HG03565 (cell line): ENCODE results near the gene HMGA1.

Experiments used
- ATAC-seq: cut with Tn5 transposase; IDR thresholded peaks from one replicate; pipeline ENCODE4 v1.9.1; 2021; ENCODE audit warnings: mild to moderate bottlenecking, moderate library complexity; ENCODE audit not compliant: unreplicated experiment

Gene HMGA1

DNA sequence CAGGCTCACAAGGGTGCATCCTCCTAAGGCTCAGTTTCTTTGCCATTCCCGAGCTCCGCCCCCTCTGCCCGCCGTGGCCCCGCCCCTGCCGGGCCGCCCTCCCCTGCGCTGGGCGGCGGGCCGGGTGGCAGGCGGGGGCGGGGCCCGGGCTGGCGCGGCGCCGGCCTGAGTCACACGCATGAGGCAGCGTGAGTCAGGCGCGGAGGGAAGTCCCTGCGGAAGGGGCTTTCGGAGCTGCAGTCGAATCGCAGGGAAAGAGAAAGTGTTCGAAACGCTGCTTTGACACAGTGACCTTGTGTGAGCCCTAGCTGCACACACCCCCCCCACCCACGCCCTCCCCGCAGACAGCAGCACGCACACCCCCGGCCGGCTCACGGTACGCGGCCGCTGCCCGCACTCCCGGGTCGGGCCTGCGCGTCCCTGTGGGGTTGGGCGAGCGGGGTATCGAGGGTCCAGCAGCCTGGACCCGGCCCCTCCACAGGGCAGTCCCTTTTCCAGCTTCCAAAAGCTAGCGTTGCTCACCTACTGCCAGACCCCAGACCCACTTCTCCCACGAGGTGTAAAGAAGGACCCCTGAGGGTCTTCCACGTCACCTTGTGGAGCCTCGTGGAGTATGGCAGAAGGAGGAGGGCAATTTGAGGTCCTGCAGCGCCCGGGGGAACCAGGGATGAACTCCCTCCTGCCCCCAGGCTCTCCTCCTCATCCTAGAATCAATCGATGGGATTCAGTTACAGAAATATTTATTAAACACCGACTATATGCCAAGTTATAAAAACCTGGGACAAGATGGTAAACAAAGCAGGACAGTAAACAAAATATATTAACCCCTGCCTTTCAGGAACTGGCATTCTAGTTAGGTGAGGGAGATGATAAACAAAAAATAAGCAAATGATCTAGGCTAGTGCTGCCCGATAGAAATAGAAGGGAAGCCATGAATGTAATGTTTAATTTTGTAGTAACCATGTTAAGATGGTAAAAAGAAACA, 12.4 kb upstream of the HMGA1 start:
- peak; percentile 90 for ATAC-seq

DNA sequence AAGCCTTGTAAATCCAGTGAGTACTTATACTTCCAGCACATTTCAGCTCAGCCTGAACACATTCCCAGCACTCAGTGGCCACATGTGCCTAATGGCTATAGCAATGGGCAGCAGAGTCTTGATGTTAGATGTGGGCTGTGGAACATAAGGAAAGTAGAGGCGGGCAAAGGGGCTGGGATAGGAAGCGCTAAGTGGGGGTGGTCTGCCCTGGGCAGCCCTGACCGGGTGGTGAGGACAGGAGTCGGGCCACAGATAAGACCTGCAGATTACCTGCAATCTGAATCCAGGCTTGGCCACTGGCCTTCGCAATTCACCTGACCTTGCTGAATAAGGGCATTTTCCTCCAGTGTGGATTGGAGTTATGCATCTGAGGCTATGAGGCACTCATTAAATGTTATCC, 11.1 kb upstream of the HMGA1 start:
- ATAC-seq, result no peak

DNA sequence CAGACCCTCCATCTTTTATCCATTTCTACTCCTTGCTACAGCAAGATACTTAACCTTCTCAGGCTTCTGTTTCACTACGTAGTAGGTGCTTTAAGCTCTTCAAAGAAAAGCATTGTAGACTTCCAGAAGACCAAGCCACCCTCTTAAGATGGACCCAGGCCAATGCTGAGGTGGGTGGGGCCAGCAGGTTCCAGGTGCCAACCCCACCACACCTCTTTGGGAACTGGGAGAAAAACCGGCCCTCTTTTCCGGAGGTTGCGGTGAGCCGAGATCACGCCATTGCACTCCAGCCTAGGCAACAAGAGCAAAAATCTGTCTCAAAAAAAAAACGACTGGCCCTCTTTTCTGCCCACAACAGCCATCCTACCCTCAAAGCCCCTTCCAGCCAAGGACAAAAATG, 10.6 kb upstream of the HMGA1 start:
- ATAC-seq, result no peak

DNA sequence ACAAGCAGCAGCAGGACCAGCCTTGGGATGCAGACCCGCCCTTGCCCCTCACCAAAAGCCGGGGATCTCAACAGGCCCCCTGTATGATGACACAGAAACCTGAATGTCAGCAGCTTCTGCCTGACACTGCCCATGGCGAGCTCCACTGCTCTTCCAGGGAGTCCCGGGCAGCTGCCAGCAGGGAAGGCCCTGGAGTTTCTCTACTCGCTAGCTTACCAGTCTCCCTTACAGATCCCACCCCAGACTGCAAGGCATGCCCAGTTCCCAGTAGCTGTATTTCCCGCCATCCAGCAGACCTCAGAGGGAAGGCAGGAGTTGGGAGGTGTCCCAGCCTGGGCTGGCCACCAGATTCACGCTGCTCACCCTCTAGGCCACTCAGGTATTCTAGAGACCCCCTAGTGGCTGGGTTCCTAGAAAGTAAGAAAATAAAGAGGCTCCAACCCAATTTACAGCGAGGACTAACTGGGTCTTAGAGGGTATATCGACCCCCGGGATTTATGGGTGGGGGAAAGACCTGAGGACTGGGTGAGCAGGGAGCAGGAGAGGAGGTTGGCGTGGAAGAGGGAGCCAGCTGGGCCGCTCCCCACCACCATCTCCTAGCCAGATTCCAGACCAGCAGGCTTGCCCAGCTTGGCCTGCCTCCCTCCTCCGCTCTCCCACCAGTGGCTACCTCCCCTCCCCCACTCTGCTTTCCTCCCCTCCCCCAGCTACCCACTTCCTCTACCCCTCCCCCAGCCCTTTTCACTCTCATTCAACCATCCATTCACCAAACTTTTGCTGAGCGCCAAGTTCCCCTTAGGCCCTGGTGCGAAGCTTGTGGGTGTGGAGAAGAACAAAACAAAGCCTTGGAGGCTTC, 9.7 kb upstream of the HMGA1 start:
- no peak for ATAC-seq

DNA sequence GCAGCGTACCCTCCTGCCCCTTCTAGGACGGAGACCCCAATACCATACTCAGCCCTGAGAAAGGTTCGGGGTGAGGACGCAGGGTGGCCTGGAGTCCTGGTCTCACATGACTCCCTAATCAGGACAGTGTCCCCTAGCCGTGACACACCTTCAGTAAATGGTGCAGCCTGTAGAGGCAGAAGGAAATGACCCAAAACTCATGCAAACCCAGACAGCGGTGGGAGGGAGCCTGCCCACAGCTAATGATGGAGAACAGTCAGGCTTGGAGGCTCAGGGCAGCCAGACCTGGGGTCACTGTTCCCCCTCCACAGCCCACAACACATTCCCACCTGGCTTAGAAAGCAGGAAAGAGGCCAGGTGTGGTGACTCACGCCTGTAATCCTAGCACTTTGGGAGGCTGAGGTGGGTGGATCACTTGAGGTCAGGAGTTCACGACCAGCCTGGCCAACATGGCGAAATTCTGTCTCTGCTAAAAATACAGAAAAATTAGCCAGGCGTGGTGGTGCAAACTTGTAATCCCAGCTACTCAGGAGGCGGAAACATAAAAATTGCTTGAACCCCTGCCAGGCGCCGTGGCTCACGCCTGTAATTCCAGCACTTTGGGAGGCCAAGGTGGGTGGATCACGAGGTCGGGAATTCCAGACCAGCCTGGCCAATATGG, 8.8 kb upstream of the HMGA1 start:
- no peak for ATAC-seq

DNA sequence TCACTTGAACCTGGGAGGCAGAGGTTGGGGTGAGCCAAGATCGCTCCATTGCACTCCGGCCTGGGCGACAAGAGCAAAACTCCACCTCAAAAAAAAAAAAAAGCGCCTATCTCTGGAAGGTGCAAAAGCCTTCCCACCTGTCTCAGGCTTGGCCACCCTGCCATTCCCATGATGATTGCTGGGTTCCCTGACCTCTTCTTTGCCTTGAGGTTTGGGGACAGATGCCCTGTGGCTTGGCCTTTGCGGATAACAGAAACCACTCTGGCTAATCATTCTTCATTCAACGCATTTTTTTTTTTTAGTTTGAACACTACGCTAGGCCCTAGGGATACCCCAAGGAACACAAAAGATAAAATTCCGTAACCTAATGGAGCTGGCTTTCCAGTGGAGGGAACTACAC, 6.8 kb upstream of the HMGA1 start:
- ATAC-seq, result no peak

DNA sequence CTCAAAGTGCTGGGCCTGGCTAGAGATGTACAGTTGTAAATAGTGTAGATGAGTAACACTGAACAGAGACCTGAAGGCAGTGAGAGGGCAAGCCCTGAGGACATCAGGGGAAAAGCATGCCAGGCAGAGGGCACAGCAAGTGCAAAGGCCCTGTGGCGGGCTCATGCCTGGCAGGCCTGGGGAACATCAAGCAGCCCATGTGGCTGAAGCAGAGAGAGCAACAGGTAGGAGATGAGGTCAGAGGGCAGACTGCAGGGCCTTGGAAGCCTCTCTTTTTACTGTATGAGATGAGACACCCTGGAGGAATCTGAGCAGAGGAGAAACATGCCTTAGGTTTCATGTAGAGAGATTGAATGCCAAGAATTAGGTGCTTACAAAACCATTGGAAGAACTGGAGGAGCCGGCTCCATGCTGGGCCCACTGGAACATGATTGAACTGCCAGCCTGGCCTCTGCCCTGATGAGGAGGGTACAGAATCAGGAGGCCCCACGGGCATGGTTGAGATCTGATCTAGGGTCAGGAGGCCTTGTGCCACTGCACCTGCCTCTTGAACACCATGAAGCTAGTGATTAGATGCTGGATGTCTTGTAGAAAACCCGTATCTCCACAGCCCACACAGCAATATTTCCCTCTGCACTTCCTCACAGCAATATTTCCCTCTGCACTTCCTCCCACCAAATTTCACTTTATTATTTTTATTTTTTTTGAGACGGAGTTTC, 5.9 kb upstream of the HMGA1 start:
- ATAC-seq, result no peak

DNA sequence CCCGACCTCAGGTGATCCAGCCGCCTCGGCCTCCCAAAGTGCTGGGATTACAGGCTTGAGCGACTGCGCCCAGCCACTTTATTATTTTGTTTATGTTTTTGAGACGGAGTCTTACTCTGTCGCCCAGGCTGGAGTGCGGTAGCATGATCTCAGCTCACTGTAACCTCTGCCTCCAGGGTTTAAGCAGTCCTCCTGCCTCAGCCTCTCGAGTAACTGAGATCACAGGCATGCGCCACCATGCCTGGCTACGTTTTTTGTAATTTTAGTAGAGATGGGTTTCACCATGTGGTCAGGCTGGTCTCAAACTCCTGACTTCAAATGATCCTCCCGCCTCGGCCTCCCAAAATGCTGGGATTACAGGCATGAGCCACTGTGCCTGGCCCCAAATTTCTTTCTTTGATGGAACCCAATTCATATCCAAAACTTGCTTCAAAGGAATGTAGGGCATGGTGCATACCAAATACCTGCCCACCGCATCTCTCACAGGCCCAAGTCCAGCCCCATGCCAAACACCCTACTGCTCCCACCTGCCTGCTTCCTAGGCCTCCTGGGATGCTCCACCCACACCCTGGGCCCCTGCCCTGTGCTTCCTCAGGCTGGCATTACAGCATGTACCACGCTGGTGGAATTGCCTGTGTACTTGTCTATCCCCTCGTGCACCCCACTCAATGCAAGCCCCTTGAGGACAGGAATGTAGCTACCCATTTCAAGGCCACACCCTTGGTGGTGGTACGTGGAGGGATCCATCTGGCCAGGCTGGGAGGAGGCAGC, 4.9 kb upstream of the HMGA1 start:
- no peak for ATAC-seq

DNA sequence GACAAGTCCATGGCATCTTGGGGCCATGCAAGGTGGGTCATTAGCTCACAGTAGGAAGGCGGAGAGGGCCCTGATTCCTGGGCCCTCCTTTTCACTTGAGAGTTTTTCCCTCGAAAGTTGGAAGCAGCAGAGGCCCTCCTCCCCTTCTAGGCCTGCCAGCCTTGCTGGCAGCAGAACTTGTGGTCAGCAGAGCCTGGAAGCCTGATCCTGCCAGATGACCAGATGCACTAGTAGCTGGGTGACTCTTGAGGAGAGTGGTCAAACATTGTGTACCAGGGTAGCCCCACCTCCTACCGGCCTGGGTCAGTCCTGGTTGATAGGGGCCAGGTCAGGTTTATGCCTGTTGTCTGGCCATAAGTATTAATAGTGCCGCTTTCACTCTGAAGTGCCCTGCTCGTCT, 3.8 kb upstream of the HMGA1 start:
- no peak for ATAC-seq

DNA sequence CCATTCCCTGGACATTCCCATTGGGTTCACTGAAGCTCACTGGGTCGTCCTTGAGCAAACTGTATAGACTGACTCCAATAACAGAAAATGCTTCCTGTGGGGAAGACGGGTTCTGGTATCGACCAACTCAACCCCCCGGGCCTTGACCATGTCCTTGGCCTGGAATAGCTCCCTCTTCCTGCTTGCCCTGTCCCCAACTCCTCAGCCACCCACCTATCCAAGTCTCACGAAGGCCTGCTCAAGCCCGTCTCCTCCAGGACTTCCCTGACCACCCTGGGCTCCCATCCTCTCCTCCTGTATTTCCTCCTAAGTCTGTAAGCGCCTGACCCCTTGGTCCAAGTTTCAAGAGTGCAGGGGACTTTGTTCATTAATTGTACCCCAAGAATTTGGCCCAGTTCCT, 2.8 kb upstream of the HMGA1 start:
- no peak for ATAC-seq

DNA sequence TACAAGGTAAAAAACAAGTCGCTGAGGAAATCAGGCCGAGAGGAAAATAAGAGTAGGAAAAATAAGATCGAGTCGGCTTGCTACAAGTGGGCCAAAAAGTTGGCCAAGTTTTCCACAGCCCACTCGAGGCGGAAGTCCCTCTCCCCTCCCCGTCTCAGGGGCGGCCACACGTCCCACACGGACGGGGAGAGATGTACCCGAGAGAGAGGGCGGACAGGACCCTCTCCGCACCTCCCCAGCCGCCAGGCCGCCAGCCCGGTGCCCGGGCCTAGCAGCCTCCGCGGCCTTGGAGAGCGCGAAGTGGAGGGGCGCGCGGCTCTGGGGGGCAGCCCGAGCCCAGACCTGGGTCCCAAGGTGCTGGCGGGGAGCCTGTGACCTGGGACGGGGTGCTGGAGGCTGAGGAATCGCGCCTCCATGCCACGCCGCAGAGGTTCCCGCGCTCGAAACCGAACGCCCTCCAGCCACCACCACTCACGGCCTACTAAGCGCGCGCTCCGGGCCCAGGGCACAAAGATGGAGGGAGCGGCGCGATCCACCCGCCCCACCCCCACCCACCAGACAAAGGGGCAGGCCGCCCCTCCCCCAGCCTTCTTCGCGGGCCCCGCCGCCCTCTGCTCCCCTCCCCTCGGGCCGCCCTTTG, 1.9 kb upstream of the HMGA1 start:
- ATAC-seq, result no peak

DNA sequence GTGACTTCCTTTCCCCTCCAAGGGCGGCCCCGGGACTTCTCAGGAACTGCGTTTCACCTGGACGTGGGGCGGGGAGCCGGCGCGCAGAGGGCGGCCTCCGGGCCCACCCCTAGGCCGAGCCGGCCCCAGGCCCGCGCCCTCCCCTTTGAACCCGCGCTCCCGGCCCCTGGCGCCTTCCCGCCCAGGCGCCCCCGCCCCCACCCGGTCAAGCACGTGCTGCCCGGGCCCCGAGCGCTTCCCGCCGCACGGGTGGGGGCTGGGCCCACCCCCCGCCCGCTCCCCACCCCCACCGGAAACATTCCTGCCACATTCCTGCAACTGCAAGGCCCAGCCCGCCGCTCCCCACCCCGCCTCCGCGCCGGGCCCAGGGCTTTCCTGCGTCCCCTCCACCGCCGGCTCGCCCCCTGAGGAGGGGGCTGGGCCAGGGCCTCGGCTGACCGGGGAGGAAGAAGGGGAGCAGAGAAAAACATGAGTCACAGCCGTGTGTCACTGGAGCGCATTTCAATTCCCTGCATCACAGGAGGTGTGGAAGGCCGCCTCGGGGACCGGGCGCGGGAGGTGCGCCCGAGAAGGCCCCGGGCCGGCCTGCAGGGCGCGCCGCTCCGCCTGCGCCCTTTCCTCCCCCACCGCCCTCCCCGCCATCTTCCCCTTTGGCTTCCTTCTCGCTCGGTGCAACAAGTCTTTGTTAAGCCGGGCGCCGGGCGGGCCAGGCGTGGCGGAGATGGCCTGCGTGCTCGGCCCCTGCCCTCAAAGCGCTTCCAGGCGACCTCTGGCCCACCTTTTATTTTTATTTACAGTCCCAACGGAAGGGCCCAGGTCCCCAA, 1.2 kb upstream of the HMGA1 start:
- ATAC-seq, result no peak

DNA sequence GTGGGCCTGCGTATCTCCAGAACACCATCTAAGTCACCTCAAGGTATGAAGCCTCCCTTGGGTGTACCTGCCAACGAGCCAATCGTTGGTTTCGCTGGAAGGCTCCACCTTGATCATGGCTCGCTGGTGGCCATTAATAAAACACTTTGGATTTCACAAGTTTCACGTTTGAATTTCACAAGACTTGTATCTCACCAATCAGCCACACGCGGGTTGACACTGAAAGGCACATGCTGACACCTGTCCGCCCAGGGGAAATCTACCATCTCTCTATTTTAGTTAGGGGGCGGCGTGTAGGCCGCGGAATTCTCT, 586 bp upstream of the HMGA1 start:
- ATAC-seq, result no peak

DNA sequence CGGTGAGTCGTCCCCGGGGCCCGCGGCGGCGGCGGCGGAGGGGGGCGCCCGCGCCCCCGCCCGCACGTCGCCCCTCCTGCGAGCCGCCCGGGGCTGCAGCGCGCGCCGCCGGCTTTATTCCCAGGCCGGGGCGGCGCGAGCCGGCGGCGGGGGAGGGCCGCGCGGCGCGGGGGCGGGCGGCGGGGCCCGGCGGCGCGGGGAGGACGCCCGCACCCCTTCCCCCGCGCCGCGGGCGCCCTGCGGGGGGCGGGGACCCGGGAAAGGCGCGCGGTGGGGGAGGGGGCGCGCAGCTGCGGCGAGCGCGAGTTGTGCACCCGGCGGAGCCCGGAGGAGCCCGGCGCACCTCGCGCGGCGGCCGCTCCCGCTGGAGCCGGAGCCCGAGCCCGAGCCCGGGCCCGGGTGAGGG, 646 bp downstream of the HMGA1 start:
- peak; percentile 1 for ATAC-seq

DNA sequence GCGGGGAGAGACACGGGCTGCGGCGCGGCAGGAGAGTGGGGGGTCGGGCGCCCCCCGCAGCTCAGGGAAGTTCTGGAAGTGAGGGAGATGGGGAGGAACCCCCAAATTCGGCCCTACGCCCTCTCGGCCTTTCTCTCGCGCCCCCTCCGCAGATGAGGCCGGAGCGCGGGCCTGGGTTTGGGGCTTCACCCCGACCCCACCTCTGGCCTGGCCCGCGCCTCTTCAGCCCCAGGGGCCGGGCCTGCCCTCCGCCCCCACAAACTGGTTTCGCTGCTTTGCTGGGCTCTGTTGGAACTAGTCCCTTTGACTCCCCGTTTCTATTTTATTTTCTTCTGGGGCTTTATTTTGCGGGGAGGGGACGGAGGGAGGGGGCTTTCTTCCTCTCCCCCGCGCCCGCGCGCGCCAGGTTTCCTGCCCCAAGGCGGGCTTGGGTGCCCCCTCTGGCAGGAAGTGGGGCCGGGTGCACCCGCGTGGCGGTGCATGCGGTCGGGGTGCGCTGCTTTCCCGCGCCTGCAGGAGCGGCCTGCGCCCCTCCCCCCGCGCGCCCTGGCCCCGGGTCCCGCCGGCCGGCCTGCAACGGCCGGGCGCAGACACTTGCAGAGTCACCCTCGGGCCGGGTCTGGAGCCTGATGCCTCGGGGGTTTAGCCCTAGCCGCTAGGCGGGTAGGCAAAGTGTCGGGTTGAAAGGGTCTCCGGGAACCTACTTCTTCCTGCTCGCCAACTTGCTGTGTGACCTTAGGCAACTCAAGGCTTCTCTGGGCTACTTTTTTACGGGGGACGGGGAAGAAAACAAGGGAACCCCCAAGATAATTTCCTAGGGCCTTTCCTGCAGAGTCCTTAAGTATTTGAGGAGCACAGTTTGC, 1.3 kb downstream of the HMGA1 start:
- ATAC-seq, result no peak

DNA sequence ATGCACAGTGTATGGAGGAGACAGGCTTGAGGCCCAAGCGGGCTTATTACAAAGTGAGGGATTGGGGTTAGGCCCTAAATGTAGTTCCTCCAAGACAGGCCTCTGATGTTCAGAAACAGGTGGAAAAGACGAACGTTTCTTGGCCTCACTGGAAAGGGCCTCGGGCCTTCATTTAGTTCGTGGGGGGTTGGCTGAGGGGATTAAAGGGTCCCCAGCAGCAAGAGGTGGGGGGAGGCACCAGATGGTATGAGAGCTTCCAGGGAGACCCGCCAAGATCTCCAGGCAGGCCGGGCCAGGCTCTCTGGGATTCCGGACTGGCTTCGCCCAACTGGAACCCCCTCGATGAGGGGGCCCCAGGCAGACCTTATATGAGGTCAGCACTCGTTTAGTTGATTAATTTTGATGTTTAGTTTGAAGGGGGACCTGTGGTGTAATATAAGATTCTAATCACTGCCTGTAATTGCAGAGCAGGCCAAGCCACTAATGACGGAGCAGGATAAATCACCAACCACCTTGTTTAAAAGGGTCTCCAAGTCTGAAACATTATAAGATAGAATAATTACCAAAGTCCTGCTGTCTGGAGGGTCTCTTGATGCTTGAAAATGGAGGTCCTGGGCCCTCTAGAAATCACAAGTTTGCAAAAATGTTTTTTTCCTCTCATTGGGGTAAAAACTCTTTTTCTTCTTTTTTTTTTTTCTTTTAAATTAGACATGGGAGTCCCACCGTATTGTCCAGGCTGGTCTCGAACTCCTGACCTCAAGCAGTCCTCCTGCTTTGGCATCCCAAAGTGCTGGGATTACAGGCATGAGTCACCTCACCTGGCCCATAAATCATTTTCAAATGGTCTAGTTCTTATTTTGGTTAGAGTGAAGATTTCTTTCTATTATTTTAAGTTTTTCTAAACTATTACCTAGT, 2.2 kb downstream of the HMGA1 start:
- ATAC-seq, result no peak

DNA sequence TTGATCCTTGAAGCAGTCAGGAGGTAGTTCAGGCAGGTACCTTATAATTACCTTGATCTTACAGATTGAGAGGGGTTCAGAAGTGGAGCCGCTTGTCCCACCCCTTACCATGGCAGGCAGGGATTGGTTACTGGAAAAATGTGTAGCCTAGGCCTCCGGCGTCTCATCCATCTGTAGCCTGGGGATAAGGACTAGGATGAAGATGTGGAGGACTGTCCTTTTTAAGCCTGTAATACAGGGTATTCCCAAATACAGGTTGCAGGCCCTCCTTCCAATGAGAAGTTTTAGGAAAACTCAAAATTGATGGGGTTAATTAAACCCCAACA, 2.8 kb downstream of the HMGA1 start:
- no peak for ATAC-seq
